HEK293 (cell line): ENCODE measurements around the gene SMIM22.

Source experiments
- CTCF ChIA-PET: fragments of 350-600 bp; formaldehyde crosslinking; extraction: SDS; loops from one replicate; lab custom pipeline; 2021; ENCODE audit warnings: antibody characterized with exemption; lab: Yijun Ruan, JAX
- POLR2A ChIA-PET: fragments of 300-600 bp; formaldehyde crosslinking; extraction: SDS; loops from one replicate; lab custom pipeline; 2020; ENCODE audit warnings: antibody characterized with exemption, inconsistent platforms; lab: Yijun Ruan, JAX
- H3K27ac ChIP-seq: fragments of 200-500 bp; sonication (Bioruptor generic); 2 replicates; pipeline ENCODE4 v1.5.1; 2014; ENCODE audit warnings: low read depth, low read length, control low read depth, inconsistent platforms; ENCODE audit errors: extremely low read depth
- H3K36me3 ChIP-seq, 2 experiments: fragments of 200-500 bp in 1 of 2; sonication (Bioruptor generic) in 1 of 2; 1 replicate in 1 of 2; 2 replicates in 1 of 2; pipeline ENCODE4 v1.5.1; 2014 to 2017; ENCODE audit warnings: inconsistent platforms in 2 of 2, low read length in 2 of 2; ENCODE audit not compliant: control insufficient read depth in 2 of 2, insufficient read depth in 1 of 2
- H3K4me1 ChIP-seq: fragments of 200-500 bp; sonication (Bioruptor generic); 2 replicates; pipeline ENCODE4 v1.5.1; 2014; ENCODE audit warnings: mild to moderate bottlenecking, low read length, inconsistent platforms; ENCODE audit not compliant: control insufficient read depth, insufficient read depth
- H3K4me3 ChIP-seq: 2 replicates; pipeline ENCODE4 v1.5.1; 2011; ENCODE audit warnings: low read depth, mild to moderate bottlenecking, control low read depth, low read length, moderate library complexity
- H3K9me3 ChIP-seq: fragments of 200-500 bp; sonication (Bioruptor generic); 2 replicates; pipeline ENCODE4 v1.5.1; 2014; ENCODE audit warnings: low read depth, low read length, inconsistent platforms; ENCODE audit not compliant: control insufficient read depth, insufficient read depth
- BCL11B ChIP-seq: fragments of 450-650 bp; formaldehyde crosslinking; IDR thresholded peaks from 2 replicates; pipeline ENCODE4 v1.5.1; 2016; ENCODE audit warnings: low read depth, missing biosample characterization, missing genetic modification characterization
- KLF1 ChIP-seq: fragments of 450-650 bp; formaldehyde crosslinking; IDR thresholded peaks from 2 replicates; pipeline ENCODE4 v1.5.1; 2016; ENCODE audit warnings: missing biosample characterization, missing genetic modification characterization
- OSR2 ChIP-seq: fragments of 450-650 bp; formaldehyde crosslinking; IDR thresholded peaks from 2 replicates; pipeline ENCODE4 v1.5.1; 2016; ENCODE audit warnings: missing biosample characterization, missing genetic modification characterization
- SCRT1 ChIP-seq: fragments of 450-650 bp; formaldehyde crosslinking; IDR thresholded peaks from 2 replicates; pipeline ENCODE4 v1.5.1; 2016; ENCODE audit warnings: missing biosample characterization, missing genetic modification characterization, borderline replicate concordance
- ZBTB21 ChIP-seq: fragments of 450-650 bp; formaldehyde crosslinking; IDR thresholded peaks from 2 replicates; pipeline ENCODE4 v1.5.1; 2017; ENCODE audit warnings: missing biosample characterization, missing genetic modification characterization
- ZBTB7A ChIP-seq: fragments of 450-650 bp; formaldehyde crosslinking; IDR thresholded peaks from 2 replicates; pipeline ENCODE4 v1.5.1; 2016; ENCODE audit warnings: low read depth, missing biosample characterization, missing genetic modification characterization
- ZNF138 ChIP-seq: fragments of 450-650 bp; formaldehyde crosslinking; IDR thresholded peaks from 2 replicates; pipeline ENCODE4 v1.5.1; 2016; ENCODE audit warnings: missing biosample characterization, missing genetic modification characterization, borderline replicate concordance
- ZNF146 ChIP-seq: fragments of 450-650 bp; formaldehyde crosslinking; IDR thresholded peaks from 2 replicates; pipeline ENCODE4 v1.5.1; 2016; ENCODE audit warnings: missing biosample characterization, missing genetic modification characterization
- ZNF157 ChIP-seq: fragments of 450-650 bp; formaldehyde crosslinking; IDR thresholded peaks from 2 replicates; pipeline ENCODE4 v1.5.1; 2016; ENCODE audit warnings: missing biosample characterization, missing genetic modification characterization
- ZNF335 ChIP-seq: fragments of 450-650 bp; formaldehyde crosslinking; conservative IDR thresholded peaks from 2 replicates; pipeline ENCODE4 v1.5.1; 2016; ENCODE audit warnings: missing biosample characterization, missing genetic modification characterization
- ZNF37A ChIP-seq: fragments of 450-650 bp; IDR thresholded peaks from 2 replicates; pipeline ENCODE4 v1.5.1; 2018; ENCODE audit warnings: missing biosample characterization, missing genetic modification characterization
- ZNF426 ChIP-seq: fragments of 450-650 bp; formaldehyde crosslinking; IDR thresholded peaks from 2 replicates; pipeline ENCODE4 v1.5.1; 2017; ENCODE audit warnings: missing biosample characterization, missing genetic modification characterization, mild to moderate bottlenecking, inconsistent platforms, moderate library complexity
- ZNF529 ChIP-seq: fragments of 450-650 bp; formaldehyde crosslinking; IDR thresholded peaks from 2 replicates; pipeline ENCODE4 v1.5.1; 2017; ENCODE audit warnings: missing genetic modification characterization, missing biosample characterization; ENCODE audit not compliant: insufficient replicate concordance
- ZNF530 ChIP-seq: fragments of 450-650 bp; formaldehyde crosslinking; IDR thresholded peaks from 2 replicates; pipeline ENCODE4 v1.5.1; 2016; ENCODE audit warnings: low read depth, missing biosample characterization, missing genetic modification characterization
- ZNF600 ChIP-seq: fragments of 450-650 bp; formaldehyde crosslinking; IDR thresholded peaks from 2 replicates; pipeline ENCODE4 v1.5.1; 2016; ENCODE audit warnings: missing biosample characterization, missing genetic modification characterization
- ZNF629 ChIP-seq: fragments of 450-650 bp; formaldehyde crosslinking; IDR thresholded peaks from 2 replicates; pipeline ENCODE4 v1.5.1; 2017; ENCODE audit warnings: missing biosample characterization, missing genetic modification characterization
- ZNF768 ChIP-seq: fragments of 450-650 bp; formaldehyde crosslinking; IDR thresholded peaks from 2 replicates; pipeline ENCODE4 v1.5.1; 2018; ENCODE audit warnings: missing biosample characterization, mild to moderate bottlenecking, missing genetic modification characterization
- ZNF785 ChIP-seq: fragments of 450-650 bp; formaldehyde crosslinking; IDR thresholded peaks from 2 replicates; pipeline ENCODE4 v1.5.1; 2016; ENCODE audit warnings: missing biosample characterization, missing genetic modification characterization
- ZNF792 ChIP-seq: fragments of 450-650 bp; formaldehyde crosslinking; IDR thresholded peaks from 2 replicates; pipeline ENCODE4 v1.5.1; 2016; ENCODE audit warnings: missing biosample characterization, missing genetic modification characterization
- TF ChIP-seq, protein P1 (sequence below): fragments of 450-650 bp; formaldehyde crosslinking; conservative IDR thresholded peaks from 2 replicates; pipeline ENCODE4 v1.5.1; 2016; ENCODE audit warnings: low read depth, missing biosample characterization, missing genetic modification characterization
- TF ChIP-seq, protein P2 (sequence below): fragments of 450-650 bp; formaldehyde crosslinking; IDR thresholded peaks from 2 replicates; pipeline ENCODE4 v1.5.1; 2016; ENCODE audit warnings: missing biosample characterization, missing genetic modification characterization
- TF ChIP-seq, protein P3 (sequence below): fragments of 450-650 bp; formaldehyde crosslinking; IDR thresholded peaks from 2 replicates; pipeline ENCODE4 v1.5.1; 2016; ENCODE audit warnings: missing biosample characterization, missing genetic modification characterization

Gene SMIM22

DNA sequence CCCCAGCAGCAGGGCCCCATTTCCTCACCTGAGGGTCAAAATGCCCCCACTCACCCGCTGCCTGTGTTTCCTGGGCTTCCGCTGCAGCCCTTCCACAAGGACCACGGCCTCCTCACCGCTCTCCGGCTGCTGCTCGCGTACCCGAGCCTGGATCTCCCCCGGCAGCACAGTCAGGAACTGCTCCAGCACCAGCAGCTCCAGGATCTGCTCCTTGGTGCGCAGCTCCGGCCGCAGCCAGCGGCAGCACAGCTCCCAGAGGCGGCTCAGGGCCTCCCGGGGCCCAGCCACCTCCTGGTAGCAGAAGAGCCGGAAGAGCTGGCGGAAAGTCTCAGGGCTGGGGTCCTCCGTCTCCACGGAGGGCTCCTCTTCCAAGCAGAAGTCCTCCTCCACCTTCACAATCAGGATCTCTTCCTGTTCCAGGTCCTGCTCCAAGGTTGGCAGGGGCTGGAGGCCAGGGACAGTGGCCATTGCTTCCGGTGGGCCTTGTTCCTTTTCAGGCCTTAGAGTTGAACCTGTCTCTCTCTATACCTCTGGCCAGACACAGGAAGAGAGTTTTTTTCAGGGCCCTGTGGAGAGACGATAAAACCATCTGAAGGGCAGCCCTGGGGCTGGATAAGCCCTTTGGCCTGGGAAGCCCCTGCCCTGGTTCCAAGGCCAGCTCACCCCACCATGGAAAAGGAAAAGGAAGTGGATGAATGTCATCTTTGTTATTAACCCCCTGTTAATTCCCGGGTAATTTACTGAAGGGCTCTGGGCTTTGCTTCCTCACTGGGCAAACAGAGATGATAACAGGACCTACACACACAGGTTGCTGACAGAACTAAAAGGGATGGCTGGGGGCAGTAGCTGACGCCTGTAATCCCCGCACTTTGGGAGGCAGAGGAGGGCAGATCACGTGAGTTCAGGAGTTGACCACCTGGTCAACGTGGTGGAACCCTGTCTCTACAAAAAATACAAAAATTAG is 29.4 kb upstream of the SMIM22 start:
- H3K4me3 ChIP-seq: peak overlapping the region; percentile 76
- POLR2A ChIA-PET: interaction anchor here (3.9 kb wide), 1 partner anchor 32 kb away, joined by 43 read pairs; the partner anchor contains the start of genes ANKS3 and DNAAF8
- CTCF ChIA-PET: interaction anchor here (0.6 to 1.1 kb wide), 3 partner anchors 37 to 386 kb away, joined by 3 to 4 read pairs (median 3); no protein-coding TSS in a partner anchor
- no peaks in the 10 kb centered on the region; the same call in 1 of the 2 replicates for H3K4me1 ChIP-seq
- H3K27ac ChIP-seq: no peak overlapping the region; the same call in 1 of the 2 replicates
- TF ChIP-seq OSR2 (tag by site-specific recombination) (no peak), ZBTB7A (tag by site-specific recombination) (no peak), ZNF629 (no peak), ZNF600 (peak; percentile 34; the same call in 1 of the 2 replicates), ZNF138 (tag by site-specific recombination) (no peak), ZNF792 (tag by site-specific recombination) (no peak), ZNF146 (tag by site-specific recombination) (no peak)
- H3K36me3 ChIP-seq: peaks cover 10 to 41% of the 10 kb centered on the region in 2 experiments; a peak in 2 of 3 replicates
- no peaks in the 10 kb centered on the region for H3K9me3 ChIP-seq

DNA sequence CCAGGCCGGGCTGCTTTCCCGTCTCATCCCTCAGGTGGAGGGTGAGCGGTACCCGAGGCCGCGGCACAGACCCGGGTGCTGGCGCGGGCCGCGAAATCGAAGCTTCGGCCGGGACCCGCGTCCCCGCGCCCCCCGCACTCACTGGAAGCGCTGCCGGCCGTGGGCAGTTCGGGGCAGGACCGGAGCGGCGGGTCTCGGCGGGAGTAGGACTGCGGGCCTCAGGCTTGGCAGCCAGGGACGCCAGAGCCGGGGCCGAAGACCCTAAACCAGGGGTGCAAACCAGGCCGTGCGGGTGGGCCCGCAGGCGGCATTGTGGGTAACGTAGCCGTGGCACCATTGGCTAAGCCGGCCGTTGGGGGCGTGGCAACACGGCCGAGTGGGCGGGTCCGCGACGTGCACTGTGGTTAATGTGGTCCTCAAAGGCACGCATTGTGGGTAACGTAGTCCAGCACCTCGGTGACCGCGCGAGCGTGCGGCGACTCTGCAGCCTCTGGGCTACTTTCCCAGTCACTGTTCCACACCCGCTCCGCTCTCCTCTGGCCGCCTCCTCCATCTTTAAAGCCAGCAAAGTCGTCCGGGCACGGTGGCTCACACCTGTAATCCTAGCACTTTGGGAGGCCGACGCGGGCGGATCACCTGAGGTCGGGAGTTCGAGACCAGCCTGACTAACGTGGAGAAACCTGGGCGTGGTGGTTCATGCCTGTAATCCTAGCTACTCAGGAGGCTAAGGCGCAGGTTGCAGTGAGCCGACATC is 28.1 kb upstream of the SMIM22 start, which contains the start of gene ZNF500:
Gene ZNF500 (minus strand): TSS at position 288 of the 754 bp plus-strand sequence. CDS start 1,184 bp downstream, outside the sequence.
- H3K27ac ChIP-seq: peak within 1 kb of the TSS; percentile 88
- peaks cover 7 to 33% of the 10 kb centered on the region in 2 experiments; a peak in 2 of 3 replicates for H3K36me3 ChIP-seq
- ChIA-PET CTCF (interaction anchor here (0.7 kb wide), 1 partner anchor 36 kb away, joined by 3 read pairs; no protein-coding TSS in a partner anchor), POLR2A (interaction anchor here (3.2 to 3.9 kb wide), 2 partner anchors 33 to 80 kb away, joined by 8 to 43 read pairs; partner anchors contain the start of genes ANKS3, DNAAF8, GLYR1 and UBN1)
- no peaks in the 10 kb centered on the region for H3K9me3 ChIP-seq
- no peaks in the 10 kb centered on the region; the same call in 1 of the 2 replicates for H3K4me1 ChIP-seq
- H3K4me3 ChIP-seq: peak within 1 kb of the TSS; percentile 76
- TF ChIP-seq, protein P1, sequence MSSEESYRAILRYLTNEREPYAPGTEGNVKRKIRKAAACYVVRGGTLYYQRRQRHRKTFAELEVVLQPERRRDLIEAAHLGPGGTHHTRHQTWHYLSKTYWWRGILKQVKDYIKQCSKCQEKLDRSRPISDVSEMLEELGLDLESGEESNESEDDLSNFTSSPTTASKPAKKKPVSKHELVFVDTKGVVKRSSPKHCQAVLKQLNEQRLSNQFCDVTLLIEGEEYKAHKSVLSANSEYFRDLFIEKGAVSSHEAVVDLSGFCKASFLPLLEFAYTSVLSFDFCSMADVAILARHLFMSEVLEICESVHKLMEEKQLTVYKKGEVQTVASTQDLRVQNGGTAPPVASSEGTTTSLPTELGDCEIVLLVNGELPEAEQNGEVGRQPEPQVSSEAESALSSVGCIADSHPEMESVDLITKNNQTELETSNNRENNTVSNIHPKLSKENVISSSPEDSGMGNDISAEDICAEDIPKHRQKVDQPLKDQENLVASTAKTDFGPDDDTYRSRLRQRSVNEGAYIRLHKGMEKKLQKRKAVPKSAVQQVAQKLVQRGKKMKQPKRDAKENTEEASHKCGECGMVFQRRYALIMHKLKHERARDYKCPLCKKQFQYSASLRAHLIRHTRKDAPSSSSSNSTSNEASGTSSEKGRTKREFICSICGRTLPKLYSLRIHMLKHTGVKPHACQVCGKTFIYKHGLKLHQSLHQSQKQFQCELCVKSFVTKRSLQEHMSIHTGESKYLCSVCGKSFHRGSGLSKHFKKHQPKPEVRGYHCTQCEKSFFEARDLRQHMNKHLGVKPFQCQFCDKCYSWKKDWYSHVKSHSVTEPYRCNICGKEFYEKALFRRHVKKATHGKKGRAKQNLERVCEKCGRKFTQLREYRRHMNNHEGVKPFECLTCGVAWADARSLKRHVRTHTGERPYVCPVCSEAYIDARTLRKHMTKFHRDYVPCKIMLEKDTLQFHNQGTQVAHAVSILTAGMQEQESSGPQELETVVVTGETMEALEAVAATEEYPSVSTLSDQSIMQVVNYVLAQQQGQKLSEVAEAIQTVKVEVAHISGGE (tag by site-specific recombination): peak; percentile 43
- TF ChIP-seq BCL11B (tag by site-specific recombination) (0 out of 2 replicates have a peak, but pooled peaks have one; percentile 56), ZBTB21 (0 out of 2 replicates have a peak, but pooled peaks have one; percentile 28), ZNF157 (tag by site-specific recombination) (no peak), ZNF785 (tag by site-specific recombination) (no peak), ZNF768 (tag by site-specific recombination) (no peak), SCRT1 (tag by site-specific recombination) (no peak), ZNF530 (no peak), ZNF335 (tag by site-specific recombination) (peak; percentile 84), ZNF426 (no peak), ZNF600 (peak; percentile 95), ZNF37A (tag by site-specific recombination) (no peak), KLF1 (tag by site-specific recombination) (peak; percentile 76), ZNF529 (no peak)
- TF ChIP-seq, protein P2, sequence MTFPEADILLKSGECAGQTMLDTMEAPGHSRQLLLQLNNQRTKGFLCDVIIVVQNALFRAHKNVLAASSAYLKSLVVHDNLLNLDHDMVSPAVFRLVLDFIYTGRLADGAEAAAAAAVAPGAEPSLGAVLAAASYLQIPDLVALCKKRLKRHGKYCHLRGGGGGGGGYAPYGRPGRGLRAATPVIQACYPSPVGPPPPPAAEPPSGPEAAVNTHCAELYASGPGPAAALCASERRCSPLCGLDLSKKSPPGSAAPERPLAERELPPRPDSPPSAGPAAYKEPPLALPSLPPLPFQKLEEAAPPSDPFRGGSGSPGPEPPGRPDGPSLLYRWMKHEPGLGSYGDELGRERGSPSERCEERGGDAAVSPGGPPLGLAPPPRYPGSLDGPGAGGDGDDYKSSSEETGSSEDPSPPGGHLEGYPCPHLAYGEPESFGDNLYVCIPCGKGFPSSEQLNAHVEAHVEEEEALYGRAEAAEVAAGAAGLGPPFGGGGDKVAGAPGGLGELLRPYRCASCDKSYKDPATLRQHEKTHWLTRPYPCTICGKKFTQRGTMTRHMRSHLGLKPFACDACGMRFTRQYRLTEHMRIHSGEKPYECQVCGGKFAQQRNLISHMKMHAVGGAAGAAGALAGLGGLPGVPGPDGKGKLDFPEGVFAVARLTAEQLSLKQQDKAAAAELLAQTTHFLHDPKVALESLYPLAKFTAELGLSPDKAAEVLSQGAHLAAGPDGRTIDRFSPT (tag by site-specific recombination): peak; percentile 91
- TF ChIP-seq, protein P3, sequence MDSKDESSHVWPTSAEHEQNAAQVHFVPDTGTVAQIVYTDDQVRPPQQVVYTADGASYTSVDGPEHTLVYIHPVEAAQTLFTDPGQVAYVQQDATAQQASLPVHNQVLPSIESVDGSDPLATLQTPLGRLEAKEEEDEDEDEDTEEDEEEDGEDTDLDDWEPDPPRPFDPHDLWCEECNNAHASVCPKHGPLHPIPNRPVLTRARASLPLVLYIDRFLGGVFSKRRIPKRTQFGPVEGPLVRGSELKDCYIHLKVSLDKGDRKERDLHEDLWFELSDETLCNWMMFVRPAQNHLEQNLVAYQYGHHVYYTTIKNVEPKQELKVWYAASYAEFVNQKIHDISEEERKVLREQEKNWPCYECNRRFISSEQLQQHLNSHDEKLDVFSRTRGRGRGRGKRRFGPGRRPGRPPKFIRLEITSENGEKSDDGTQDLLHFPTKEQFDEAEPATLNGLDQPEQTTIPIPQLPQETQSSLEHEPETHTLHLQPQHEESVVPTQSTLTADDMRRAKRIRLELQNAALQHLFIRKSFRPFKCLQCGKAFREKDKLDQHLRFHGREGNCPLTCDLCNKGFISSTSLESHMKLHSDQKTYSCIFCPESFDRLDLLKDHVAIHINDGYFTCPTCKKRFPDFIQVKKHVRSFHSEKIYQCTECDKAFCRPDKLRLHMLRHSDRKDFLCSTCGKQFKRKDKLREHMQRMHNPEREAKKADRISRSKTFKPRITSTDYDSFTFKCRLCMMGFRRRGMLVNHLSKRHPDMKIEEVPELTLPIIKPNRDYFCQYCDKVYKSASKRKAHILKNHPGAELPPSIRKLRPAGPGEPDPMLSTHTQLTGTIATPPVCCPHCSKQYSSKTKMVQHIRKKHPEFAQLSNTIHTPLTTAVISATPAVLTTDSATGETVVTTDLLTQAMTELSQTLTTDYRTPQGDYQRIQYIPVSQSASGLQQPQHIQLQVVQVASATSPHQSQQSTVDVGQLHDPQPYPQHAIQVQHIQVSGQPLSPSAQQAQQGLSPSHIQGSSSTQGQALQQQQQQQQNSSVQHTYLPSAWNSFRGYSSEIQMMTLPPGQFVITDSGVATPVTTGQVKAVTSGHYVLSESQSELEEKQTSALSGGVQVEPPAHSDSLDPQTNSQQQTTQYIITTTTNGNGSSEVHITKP (tag by site-specific recombination): peak; percentile 71
